ENCODE data around the gene DLGAP4.
"Not testable (repeated sequence)": the region's sequence is repeated elsewhere in the genome, so short reads cannot be mapped to it uniquely, and the experiment has no call there.

Gene DLGAP4

DNA sequence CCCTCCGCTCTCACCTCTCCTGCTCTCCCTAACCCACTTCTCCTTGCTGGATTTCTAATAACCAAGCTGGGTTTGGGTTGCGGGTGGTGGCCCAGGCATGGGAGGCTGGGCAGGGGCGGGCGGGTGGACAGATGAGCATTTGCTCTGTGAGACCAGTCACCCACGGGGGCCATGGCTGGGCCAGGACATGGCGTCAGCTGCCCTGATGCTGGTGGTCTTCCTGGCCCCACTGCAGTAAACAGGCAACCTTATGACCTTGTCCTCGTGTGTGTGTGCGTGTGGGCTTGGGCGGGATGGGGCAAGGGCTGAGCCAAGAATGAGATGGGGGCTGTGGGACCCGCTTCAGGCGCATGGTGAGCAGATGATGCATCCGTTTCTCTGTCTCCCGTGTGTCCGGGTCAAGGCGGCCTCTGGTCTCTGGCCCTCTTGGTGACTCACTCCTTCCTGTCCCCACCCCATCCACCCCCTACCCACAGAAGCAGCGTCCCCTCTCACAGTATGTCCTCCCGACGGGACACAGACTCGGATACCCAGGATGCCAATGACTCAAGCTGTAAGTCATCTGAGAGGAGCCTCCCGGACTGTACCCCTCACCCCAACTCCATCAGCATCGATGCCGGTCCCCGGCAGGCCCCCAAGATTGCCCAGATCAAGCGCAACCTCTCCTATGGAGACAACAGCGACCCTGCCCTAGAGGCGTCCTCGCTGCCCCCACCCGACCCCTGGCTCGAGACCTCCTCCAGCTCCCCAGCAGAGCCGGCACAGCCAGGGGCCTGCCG lies 193.8 kb downstream of the DLGAP4 start:
- DNase-seq (ENCODE audit: low read depth in 2 of 2): no peak

DNA sequence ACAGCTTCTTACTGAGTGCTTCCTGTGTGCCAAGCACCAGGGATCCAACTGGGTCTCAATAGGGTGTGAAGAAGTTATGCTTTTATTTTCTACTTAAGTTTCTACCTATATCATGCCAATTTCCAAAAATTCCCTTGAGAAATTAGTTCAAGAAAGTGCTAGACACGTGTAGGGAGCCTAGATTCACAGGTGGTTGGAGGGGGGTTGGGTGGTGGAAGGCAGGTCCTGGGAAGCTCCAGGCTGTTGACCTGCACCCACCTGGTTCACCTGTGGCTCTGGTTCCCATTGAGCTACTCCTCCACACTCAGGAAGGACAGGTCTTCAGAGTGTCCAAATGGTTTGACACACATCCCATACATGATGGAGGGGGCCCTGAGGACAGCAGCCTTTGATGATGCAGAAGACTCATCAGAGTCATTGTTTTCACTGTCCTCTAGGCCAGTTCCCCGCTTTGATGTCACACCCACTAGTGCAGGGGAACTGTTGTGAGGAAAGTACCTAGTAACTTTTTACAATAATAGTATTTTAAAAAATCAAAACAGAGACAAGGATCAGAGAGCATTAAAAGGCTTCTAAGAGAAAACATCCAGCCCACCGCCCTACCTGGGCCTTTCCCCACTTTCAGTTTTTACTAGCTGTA lies 195.3 kb downstream of the DLGAP4 start:
- DNase-seq (ENCODE audit: low read depth in 2 of 2): no peak

DNA sequence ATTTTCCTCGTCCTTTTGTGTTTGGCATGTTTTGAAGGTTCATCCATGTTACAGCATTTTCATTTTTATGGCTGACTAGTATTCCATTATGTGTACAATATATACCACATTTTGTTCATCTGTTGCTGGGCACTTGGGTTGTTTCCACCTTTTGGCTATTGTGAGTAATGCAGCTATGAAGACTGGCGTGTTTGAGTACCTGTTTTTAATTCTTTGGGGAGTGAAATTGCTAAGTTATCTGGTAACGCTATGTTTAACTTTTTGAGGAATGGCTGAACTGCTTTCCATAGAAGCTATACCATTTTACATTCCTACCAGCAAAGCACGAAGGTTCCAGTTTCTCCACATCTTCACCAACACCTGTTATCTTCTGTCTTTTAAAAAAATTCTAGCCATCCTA lies 198.2 kb downstream of the DLGAP4 start:
- DNase-seq (ENCODE audit: low read depth in 2 of 2): no peak

DNA sequence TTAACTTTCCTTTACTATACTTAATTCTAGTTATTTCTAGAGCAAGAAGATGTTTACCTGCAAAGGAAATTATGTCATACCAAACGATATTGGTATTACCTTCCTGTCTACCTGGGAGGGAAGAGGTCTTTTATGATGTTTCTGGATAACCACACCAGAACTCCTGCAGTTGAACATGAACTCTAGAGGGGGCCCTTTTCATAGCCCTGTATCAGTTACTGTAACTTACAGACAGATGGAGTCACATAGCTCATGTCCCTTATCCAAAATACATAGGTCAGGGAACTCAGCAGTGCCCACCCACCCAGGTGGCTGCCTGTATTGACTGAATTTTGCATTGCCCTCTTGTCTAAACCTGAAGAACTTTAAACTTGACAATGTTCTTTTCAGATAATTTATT lies 200.1 kb downstream of the DLGAP4 start:
- DNase-seq (ENCODE audit: low read depth in 2 of 2): no peak

DNA sequence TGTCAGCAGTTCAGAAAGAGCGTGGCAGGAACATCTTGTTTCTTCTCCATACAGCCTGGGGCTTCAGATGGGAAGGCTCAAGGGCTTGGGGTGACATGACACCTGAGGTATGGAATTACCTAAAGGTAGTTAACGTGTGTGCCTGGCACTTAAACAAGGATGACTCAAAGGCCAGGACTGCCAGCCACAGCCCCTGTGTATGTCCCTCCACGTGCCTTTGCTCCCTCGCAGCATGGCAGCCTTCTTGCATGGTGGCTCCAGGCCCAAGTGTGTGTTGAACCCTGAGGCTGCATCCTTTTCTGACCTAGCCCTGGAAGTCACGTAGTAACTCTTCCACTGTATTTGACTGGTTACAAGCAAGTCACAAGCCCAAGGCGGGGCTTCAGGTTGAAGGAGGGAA lies 201.6 kb downstream of the DLGAP4 start:
- DNase-seq (ENCODE audit: low read depth in 2 of 2): no peak

DNA sequence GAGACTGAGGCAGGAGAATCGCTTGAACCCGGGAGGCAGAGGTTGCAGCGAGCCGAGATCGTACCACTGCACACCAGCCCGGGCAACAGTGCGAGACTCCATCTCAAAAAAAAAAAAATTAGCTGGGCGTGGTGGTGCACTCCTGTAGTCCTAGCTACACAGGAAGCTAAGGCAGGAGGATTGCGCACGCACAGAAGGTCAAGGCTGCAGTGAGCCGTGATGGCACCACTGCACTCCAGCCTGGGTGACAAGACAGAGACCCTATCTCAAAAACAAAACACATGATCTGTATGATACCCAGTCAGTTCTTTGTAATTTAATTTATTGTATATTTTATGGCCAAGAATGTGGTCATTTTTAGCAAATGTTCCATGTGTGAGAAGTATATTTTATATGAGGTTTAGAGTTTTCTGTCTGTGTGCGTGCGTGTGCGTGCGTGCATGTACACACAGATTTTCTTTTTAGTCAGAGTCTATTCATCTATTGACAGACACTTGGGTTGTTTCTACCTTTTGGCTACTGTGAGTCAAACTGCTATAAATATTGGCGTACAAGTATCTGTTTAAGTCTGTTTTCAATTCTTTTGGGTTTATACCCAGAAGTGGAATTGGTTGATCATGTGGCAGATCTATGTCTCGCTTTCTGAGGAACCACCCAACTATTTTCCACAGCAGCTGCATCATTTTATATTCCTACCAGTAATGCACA lies 213.0 kb downstream of the DLGAP4 start:
- DNase-seq (ENCODE audit: low read depth in 2 of 2): no peak

DNA sequence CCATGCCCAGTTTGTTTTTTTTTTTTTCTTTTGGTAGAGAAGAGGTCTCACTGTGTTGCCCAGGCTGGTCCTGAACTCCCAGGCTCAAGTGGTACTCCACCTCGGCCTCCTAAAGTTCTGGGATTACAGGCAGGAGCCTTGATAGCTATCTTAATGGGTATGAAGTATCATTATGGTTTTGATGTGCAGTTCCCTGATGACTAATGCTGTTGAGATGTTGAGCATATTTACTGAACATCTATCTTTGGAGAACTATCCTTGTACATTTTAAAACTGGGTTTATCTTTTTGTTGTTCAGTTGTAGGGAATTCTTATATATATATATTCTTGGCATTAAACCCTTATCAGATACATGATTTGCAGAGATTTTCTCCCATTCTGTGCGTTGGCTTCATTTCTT lies 213.8 kb downstream of the DLGAP4 start:
- no peak for DNase-seq (ENCODE audit: low read depth in 2 of 2)

DNA sequence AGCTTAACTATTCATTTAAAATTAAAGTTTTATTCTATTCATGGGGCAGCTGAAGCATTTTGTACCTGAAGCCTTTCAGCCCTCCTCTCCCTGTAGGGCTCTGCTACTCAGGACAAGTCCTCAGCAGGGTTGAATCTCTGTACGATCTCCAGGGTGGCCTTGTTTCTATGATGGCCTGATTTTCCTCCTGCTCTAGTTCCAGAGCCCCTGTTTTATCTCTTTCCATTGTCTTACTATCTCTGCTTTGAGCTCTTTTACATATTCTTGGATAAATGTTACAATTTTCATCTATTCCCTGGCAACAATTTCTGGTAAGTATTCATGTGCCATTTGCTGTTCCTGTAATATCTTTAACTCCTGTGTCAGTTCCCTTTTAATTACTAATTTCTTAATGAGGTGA lies 215.4 kb downstream of the DLGAP4 start:
- no peak for DNase-seq (ENCODE audit: low read depth in 2 of 2)

DNA sequence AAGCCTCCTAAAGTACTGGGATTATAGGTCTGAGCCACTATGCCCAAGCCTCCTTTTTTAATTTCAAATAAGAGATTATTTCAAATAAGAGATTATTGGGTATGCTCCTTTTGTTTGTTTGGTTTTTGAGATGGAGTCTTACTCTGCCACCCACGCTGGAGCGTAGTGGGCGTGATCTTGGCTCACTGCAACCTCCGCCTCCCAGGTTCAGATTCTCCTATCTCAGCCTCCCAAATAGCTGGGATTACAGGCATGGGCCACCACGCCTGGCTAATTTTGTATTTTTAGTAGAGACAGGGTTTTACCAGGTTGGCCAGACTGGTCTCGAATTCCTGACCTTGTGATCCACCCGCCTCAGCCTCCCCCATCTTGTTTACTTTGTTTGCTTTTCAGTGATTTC lies 216.3 kb downstream of the DLGAP4 start:
- DNase-seq (ENCODE audit: low read depth in 2 of 2): not testable (repeated sequence)

DNA sequence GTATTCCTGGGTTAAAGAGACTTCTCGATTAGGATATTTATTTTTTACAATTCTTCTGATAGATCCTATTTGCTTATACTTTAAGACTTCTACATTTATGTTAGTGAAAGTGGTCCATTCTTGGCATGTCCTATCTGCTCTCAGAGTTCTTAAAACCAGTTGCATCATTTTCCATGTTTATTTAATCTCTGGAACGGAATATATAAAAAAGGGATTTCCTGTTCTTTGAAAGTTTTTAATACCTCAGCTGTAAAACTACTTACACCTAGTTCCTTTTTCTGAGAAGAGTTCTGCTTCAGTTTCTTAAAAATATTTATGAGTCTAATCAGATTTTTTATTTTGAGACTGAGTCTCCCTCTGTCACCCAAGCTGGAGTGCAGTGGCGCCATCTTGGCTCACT lies 217.2 kb downstream of the DLGAP4 start:
- no peak for DNase-seq (ENCODE audit: low read depth in 2 of 2)

DNA sequence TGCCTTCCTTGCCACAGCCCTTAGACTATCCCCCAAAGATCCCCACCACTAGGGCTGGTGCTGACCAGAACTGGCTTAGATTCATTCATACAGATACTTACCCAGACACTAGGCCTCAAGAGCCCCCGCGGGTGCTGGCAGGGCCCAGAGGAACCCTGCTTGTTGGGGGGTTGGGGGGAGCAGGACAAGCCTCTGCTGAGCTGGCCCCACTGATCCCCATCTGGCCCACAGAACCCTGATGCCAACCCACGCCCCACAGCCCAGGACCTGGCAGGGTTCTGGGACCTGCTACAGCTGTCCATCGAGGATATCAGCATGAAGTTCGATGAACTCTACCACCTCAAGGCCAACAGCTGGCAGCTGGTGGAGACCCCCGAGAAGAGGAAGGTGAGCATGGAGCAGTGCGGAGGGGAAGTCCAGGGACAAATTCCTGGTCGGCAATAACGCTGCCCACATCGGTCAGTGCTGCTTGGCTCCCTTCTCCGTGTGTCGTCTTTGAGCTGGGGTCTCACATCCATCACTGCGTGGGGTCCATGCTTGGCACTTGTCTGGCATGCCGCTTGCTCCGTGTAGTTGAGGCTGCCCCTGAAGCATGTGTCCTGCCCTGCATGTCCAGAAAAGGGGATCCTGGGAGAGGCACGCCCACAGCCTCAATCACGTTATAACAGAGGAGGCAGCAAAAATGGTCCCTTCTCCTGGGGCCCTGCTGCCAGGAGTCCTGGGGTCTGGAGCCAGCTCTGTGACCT lies 219.7 kb downstream of the DLGAP4 start:
- DNase-seq (ENCODE audit: low read depth in 2 of 2): no peak

DNA sequence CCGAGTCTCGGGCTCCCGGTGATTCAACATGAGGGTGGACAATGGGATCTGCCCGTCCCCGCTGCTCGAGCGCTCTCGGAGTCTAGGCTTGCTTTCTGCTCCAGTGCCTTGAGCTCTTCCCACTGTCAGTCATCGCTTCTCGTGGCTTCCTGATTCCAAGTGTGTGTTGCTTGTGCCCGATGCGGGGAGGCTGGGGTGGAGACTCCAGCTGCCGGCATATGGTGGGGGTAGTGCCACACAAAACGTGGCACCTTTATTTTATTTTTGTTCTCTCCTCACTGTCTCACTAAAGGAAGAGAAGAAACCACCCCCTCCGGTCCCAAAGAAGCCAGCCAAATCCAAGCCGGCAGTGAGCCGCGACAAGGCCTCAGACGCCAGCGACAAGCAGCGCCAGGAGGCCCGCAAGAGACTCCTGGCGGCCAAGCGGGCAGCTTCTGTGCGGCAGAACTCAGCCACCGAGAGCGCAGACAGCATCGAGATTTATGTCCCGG lies 220.4 kb downstream of the DLGAP4 start:
- no peak for DNase-seq (ENCODE audit: low read depth in 2 of 2)

DNA sequence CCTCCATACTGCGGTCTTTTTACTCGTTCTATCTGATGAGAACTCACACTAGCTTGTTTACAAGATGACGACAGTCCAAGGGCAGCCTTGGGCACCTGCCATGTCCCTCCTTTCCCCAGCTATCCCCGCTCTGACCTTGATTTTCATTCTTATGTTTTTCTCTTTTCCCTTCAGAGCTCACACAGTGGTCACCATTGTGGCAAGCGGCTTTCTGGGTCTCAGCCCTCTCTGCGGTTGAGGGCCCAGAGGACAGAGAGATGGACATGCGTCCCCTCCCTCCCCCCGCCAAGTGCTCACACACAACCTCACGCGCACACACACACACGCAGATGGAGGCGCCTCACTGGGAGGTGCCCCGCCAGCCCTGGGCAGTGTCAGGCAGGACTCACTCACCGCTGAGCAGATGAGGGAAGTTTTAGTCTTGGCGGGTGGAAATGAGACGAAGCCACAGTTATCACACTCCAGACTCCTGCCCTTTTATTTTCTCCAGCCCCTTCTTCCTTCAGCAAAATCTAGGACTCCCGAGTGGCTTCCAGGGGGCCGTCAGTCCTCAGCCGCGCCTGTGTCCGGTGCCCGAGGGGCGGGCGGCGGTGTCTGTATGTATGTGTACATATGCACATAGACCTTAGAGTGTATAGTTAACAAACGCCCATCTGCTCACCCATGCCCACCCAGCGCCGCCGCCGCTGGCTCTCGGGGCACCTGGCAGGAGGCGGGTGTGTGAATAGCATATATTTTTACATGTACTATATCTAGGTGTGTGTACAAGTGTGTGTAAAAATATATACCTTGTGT lies 221.4 kb downstream of the DLGAP4 start:
- DNase-seq (ENCODE audit: low read depth in 2 of 2): no peak

DNA sequence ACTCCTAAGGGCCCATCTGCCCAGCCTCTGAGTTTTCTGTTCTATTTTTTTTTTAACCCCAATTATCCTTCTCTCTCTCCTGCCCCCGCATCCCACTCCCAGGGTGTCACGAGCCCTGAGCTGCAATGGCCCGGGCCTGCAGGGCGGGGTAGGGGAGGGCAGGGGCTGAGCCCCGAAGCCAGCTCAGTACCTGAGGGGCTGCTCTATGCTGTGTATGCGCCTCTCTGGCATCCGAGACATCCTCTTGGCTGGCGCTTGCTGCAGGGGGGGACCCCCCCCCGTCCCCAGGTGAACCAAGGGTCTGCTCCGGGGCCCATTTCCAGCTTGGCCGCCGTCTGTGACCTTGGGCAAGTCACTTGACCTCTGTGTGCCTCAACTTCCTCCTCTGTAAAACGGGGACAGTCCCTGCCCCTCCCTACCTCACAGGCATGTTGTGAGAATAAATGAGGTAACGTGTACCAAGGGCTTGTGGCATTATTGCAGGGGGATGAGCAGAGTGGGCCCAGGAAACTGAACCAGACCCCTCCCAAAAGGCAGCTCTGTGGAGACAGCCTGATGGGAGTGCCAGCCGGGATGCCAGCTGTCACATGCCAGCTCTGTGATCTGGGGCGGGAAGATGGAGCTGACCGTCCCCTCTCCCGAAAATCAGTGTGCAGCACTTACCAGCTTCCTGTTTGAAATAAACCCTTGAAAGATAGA lies 222.2 kb downstream of the DLGAP4 start:
- no peak for DNase-seq (ENCODE audit: low read depth in 2 of 2)

DNA sequence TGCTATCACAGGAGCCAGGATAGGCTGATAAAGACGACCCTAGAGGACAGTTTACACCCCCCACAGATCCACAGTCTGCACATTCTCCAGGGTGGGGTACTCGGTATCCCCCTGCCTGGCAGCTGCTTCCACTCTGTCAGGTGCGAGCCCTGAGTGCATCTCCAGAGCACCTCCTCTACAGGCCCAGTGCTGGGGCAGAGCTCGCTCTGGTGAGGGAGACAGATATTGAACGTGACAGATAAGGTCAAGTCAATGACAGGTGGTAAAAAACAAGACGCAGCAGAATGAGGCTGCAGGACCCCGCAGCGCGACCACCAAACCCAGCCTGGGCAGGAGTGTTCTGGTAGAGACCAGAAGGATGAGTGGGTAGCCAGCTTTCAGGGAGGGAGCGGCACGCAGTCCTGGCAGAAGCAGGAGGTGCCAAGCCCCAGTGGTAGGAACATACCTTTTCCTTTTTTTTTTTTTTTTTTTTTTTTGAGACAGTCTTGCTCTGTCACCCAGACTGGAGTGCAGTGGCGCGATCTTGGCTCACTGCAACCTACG lies 222.8 kb downstream of the DLGAP4 start:
- no peak for DNase-seq (ENCODE audit: low read depth in 2 of 2)

DNA sequence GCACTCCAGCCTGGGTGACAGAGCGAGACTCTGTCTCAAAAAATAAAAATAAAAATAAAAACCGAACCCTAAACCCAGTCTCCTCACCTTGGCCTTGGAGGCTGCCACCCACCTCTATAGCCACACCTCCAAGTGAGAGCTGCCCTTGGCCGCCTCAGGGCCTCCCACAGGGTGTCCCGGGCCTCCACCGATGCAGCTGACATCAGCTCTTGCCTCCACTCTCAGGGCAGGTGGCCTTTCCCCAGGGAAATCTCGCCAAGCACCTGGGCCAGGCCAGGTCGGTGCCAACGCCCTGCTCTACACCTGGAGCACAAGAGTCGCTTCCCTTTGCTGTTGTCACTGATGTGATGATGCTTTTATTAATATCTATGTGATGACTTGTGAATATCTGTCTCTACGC lies 226.2 kb downstream of the DLGAP4 start:
- no peak for DNase-seq (ENCODE audit: low read depth in 2 of 2)

DNA sequence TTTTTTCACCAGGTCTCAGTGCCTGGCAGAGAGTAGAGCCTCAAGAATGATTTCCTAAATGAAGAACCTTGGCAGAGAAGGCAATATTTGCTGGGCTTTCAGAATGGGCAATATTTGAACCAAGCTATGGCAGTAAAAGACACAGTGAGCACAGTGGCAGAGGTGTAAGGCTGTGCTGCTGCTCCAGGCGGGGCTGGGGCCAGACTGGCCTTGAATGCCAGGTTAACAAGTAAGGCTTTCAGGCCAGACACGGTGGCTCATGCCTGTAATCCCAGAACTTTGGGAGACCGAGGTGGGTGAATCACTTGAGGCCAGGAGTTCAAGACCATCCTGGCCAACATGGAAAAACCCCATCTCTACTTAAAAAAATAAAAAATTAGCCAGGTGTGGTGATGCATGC lies 226.7 kb downstream of the DLGAP4 start:
- no peak for DNase-seq (ENCODE audit: low read depth in 2 of 2)

DNA sequence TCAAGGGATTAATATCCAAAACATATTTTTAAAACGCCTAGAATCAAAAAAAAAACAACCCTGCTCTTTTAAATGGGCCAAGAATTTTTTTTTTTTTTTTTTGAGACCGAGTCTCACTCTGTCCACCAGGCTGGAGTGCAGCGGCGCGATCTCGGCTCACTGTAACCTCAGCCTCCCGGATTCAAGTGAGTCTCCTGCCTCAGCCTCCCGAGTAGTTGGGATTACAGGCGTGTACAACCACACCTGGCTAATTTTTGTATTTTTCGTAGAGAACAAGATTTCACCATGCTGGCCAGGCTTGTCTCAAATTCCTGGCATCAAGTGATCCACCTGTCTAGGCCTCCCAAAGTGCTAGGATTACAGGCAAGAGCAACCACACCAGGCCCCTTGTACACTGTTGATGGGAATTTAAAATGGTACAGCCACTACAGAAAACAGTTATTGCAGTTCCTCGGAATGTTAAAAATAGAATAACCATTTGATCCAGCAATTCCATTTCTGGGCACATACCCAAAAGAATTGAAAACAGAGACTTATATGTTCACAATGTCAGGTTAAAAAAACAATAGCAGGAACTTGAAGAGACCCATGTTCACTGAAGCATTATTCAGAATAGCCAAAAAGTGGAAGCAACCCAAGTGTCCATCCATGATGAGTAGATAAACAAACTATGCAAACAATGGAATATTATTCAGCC lies 232.0 kb downstream of the DLGAP4 start:
- DNase-seq (ENCODE audit: low read depth in 2 of 2): no peak

DNA sequence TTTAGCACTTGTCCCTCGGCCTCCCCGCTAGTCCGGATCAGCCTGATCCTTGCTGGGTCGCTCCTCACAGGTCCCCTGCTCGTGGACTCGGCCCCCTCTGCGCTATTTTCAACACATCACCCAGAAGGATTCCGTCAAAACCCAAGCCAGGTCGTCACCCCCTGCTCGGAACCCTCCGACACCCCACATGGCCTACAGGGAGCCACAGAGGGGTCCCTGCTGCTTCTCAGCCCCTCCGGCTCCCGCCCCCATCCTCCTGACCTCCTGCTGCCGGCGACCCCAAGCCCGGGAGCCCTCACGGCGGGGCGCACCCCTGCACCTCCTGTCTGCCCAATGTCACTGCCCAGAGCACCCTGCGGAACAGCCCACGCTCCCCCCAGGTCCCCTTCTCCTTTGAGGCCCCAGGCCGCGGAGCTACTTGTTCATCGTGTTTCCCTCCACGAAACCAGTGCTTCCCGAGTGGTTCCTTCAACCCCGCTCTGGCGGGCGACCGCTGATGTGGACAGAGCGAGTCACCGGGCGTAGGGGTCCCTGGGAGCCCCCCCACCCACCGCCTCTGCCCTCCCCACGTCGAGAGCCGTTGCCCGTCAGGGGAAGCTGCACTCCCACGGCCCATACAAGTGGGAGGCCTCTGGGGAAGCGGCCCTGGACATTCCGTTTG lies 234.5 kb downstream of the DLGAP4 start:
- DNase-seq (ENCODE audit: low read depth in 2 of 2): no peak
